GM13977 (cell line): ENCODE results near the gene GRN.

ENCODE experiments used
- DNase-seq: peaks from one replicate; pipeline ENCODE4 v3.0.0; 2012; ENCODE audit warnings: low spot score
- in situ Hi-C: fragments of 300-500 bp; cut with MboI; formaldehyde crosslinking; loops from one replicate; pipeline ENCODE4 v1.12.0; 2022; ENCODE audit warnings: low sequenced_read_pairs, low pct_unique_long_range_greater_than_20kb, mixed read lengths, inconsistent platforms; ENCODE audit not compliant: unreplicated experiment
- TF ChIP-seq, protein P1 (sequence below): IDR thresholded peaks from 2 replicates; pipeline ENCODE4 v1.5.1; 2012; ENCODE audit warnings: mild to moderate bottlenecking, control low read depth; ENCODE audit not compliant: insufficient read depth; ENCODE audit errors: extremely low read depth, missing control alignments

GRN gene

DNA sequence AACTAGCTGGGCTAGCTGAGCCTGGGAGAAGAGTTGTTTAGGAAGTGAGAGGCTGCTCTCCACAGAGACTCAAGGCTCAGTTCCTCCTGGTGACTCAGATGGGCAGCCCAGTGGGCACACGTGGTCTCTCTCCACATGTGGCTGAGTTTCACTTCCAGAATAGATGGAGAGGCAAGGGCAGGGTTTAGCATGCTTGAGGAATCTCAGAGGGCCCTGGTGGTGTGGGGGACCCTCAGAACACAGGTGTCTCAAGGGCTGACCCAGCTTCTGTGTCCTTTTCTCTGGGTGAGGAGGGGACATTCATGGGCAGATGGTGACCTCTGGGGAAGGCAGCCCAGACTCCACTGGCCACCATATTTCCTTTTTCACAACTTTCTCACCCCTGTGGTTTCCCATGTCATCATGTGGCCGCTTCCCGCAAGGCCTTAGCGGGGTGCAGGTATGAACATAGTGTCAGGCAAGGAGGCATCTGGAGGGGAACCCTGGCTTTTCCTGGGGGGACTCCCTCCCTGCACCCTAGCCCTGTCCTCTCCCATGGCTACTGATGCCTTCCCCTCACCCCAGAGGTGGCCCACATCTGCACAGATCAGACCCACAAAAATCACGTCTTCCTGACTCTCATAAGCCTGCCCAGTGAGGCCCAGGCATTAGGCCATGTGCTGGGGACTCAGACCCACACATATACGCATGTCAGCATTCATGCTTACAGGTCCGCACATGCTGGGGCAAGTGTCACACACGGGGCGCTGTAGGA is 3.3 kb downstream of the GRN start:
- TF ChIP-seq, protein P1, sequence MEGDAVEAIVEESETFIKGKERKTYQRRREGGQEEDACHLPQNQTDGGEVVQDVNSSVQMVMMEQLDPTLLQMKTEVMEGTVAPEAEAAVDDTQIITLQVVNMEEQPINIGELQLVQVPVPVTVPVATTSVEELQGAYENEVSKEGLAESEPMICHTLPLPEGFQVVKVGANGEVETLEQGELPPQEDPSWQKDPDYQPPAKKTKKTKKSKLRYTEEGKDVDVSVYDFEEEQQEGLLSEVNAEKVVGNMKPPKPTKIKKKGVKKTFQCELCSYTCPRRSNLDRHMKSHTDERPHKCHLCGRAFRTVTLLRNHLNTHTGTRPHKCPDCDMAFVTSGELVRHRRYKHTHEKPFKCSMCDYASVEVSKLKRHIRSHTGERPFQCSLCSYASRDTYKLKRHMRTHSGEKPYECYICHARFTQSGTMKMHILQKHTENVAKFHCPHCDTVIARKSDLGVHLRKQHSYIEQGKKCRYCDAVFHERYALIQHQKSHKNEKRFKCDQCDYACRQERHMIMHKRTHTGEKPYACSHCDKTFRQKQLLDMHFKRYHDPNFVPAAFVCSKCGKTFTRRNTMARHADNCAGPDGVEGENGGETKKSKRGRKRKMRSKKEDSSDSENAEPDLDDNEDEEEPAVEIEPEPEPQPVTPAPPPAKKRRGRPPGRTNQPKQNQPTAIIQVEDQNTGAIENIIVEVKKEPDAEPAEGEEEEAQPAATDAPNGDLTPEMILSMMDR, result no peak
- in situ Hi-C loops, result no loop called here
- peak; percentile 82 for DNase-seq

DNA sequence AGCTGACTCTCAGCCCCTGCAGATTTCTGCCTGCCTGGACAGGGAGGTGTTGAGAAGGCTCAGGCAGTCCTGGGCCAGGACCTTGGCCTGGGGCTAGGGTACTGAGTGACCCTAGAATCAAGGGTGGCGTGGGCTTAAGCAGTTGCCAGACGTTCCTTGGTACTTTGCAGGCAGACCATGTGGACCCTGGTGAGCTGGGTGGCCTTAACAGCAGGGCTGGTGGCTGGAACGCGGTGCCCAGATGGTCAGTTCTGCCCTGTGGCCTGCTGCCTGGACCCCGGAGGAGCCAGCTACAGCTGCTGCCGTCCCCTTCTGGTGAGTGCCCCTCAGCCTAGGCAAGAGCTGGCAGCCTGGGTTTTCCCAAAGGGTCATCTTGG is 3.9 kb downstream of the GRN start:
- no peak for DNase-seq
- in situ Hi-C loops, result no loop called here
- TF ChIP-seq, protein P1, result no peak

DNA sequence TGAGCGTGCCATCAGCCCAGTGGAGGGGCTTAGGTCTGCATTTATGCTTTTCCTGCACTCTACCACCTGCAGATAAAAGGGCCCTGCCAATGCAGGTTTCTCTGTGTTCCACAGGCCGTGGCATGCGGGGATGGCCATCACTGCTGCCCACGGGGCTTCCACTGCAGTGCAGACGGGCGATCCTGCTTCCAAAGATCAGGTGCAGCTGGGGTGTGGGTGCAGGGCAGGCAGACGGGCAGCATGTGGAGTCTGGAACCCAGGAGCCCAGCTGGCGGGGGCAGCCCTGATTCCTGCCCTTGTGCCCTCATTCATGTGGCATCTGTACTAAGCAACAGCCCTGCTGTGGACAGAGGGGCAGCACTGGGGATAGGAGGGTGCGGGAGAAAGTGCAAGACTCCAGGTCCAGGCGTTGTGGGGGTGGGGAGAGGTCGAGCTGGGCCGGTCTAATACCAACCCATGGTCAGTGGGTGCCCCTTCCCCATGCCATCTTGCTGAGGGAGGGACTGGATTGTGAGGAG is 4.5 kb downstream of the GRN start:
- TF ChIP-seq, protein P1, result no peak
- DNase-seq, result no peak
- in situ Hi-C loops, result no loop called here

DNA sequence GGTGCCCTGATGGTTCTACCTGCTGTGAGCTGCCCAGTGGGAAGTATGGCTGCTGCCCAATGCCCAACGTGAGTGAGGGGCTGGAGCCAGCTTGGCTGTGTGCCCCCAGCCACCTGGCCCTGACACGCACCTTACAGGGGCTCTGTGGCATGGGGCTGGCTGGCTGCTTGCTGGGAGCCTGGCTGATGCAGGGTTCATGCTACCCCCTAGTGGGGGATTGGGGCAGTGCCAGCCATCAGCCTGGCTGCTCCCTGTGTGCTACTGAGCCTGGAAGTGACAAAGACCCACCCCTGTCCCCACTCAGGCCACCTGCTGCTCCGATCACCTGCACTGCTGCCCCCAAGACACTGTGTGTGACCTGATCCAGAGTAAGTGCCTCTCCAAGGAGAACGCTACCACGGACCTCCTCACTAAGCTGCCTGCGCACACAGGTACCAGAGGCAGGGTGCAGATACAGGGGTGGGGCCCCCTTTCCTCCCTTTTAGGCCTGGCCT is 5.7 kb downstream of the GRN start:
- peak; percentile 86 for DNase-seq
- in situ Hi-C loops, result no loop called here
- TF ChIP-seq, protein P1, result peak; percentile 88

DNA sequence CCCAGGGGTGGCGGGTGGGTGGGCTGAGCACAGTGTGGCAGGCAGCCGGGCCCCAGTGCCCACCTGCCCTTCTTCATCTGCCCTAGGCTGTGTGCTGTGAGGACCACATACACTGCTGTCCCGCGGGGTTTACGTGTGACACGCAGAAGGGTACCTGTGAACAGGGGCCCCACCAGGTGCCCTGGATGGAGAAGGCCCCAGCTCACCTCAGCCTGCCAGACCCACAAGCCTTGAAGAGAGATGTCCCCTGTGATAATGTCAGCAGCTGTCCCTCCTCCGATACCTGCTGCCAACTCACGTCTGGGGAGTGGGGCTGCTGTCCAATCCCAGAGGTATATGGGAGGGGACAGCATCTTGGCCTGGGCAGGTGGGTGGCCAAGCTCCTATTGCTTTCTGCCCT is 6.4 kb downstream of the GRN start:
- TF ChIP-seq, protein P1, result no peak
- DNase-seq, result no peak
- in situ Hi-C loops, result no loop called here

DNA sequence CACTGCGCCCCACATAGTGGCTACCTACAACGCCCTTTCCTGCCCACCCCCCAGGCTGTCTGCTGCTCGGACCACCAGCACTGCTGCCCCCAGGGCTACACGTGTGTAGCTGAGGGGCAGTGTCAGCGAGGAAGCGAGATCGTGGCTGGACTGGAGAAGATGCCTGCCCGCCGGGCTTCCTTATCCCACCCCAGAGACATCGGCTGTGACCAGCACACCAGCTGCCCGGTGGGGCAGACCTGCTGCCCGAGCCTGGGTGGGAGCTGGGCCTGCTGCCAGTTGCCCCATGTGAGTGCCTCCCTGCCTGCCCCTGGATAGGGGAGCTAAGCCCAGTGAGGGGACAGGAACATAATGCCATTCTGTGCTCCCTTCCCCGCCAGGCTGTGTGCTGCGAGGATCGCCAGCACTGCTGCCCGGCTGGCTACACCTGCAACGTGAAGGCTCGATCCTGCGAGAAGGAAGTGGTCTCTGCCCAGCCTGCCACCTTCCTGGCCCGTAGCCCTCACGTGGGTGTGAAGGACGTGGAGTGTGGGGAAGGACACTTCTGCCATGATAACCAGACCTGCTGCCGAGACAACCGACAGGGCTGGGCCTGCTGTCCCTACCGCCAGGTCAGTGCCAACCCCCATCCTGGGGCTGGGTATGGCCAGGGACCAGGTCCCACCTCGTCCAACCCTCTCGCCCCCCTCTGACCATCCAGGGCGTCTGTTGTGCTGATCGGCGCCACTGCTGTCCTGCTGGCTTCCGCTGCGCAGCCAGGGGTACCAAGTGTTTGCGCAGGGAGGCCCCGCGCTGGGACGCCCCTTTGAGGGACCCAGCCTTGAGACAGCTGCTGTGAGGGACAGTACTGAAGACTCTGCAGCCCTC is 7.1 kb downstream of the GRN start:
- TF ChIP-seq, protein P1, result no peak
- in situ Hi-C loops, result no loop called here
- DNase-seq, result no peak
